ENCODE data around the gene DSTYK. TPM values are rescaled to one million over a fixed set of nuclear protein-coding genes. Genes with fewer than 3 reads are reported as not detected.

DSTYK gene
- total and polyA plus RNA-seq, 4 donors = 3.5 to 19.3 (median 7.1) TPM

DNA sequence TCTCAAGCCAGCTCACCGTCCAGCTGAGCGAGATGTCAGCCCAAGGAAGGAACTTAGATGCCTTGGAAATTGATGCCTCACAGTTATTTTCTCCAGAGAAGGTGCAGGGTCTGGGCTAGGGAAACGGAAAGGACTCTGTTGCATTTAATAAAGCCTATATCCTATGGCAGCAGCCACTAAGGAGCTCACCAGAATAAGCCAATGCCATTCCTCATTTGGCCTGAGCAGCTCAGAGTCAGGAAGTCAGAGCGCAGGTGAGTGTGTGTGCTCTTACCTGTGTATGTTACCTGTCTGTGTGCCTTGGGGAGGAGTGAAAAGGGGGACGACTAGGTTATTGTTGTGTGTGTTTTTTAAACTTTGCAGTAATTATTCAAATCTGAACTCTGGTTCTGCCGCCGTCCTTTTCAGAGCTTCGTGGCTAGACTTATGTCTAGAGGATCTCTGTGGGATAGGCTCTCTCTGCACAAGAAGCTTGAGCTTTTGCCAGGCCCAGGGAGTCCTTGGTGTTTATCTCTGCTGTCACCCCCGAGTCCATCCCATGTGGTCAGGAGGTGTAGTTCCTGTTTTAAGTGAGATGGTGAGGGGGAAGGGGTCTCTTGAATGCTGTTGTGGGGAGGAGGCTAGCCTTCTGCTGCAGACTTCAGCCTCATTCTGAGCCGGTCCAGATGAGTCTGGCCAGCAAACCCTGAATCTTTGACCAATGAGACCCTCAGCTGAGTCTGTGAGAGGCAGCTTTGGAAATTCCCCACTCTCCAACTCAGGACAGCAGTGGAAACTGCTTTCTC lies 18.6 kb upstream of the DSTYK start:
- peak in 2 of 3 donors; percentile 30 to 38 for DNase-seq

GRCh38 chr1:205229399-205229871 lies 17.9 kb upstream of the DSTYK start:
- H3K27ac ChIP-seq (ENCODE audit: low read depth in 1 of 2, low read length in 1 of 2) = no peak overlapping the region
- peak; percentile 71 to 77 (median 71) for DNase-seq

More for the DNA sequence above, 18.6 kb upstream of the DSTYK start:
- WGBS, 2 donors = 38 to 41% methylated on average over 10 of the region's 10 CpGs
- Histone ChIP-seq H3K9ac (ENCODE audit: insufficient read depth in 1 of 2, low read length in 2 of 2) (no peak overlapping the region), H3K4me3 (no peak overlapping the region), H3K27ac (ENCODE audit: low read depth in 1 of 2, low read length in 1 of 2) (no peak overlapping the region), H3K36me3 (ENCODE audit: control insufficient read depth in 4 of 4, insufficient read depth in 4 of 4, low read length in 4 of 4) (no peaks in the 10 kb centered on the region), H3K27me3 (ENCODE audit: control insufficient read depth in 3 of 3, insufficient read depth in 3 of 3, low read length in 2 of 3) (no peaks in the 10 kb centered on the region), H3K4me1 (ENCODE audit: control insufficient read depth in 5 of 5, insufficient read depth in 5 of 5, low read length in 5 of 5) (peaks cover 0 to 38% (median 7%) of the 10 kb centered on the region in 5 donors), H3K9me3 (ENCODE audit: control insufficient read depth in 4 of 4, insufficient read depth in 3 of 4, low read length in 3 of 4) (no peaks in the 10 kb centered on the region)
- no peak for ATAC-seq (ENCODE audit: insufficient read depth, low FRiP score)
- TF ChIP-seq, protein P1, sequence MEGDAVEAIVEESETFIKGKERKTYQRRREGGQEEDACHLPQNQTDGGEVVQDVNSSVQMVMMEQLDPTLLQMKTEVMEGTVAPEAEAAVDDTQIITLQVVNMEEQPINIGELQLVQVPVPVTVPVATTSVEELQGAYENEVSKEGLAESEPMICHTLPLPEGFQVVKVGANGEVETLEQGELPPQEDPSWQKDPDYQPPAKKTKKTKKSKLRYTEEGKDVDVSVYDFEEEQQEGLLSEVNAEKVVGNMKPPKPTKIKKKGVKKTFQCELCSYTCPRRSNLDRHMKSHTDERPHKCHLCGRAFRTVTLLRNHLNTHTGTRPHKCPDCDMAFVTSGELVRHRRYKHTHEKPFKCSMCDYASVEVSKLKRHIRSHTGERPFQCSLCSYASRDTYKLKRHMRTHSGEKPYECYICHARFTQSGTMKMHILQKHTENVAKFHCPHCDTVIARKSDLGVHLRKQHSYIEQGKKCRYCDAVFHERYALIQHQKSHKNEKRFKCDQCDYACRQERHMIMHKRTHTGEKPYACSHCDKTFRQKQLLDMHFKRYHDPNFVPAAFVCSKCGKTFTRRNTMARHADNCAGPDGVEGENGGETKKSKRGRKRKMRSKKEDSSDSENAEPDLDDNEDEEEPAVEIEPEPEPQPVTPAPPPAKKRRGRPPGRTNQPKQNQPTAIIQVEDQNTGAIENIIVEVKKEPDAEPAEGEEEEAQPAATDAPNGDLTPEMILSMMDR (IDR thresholded peaks at IDR 0.05; ENCODE audit: control extremely low read depth, extremely low read depth) = no peak

DNA sequence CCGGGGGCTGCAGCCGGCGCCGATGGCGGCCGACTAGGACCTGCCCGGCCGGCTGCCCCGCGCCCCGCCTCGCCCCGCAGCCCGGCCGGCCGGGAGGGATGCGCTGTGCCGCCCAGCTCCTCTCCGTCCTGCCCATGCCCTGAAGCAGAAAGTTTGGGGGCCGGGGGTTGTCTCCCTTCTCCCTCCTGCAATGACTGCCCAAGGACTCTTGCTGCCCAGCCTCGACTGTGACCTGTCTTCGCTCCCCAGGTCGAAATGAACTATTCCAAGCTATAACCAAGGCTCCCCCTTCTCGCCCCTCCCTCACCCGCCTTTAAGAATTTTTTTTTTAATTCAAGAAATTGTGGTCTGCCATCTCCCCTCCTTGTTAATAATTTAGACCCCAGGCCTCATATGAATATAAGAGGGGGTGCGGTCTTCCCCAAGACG lies 16.6 kb upstream of the DSTYK start:
- Histone ChIP-seq H3K4me3 (peak overlapping the region; percentile 51), H3K36me3 (ENCODE audit: control insufficient read depth in 4 of 4, insufficient read depth in 4 of 4, low read length in 4 of 4) (no peaks in the 10 kb centered on the region), H3K9ac (ENCODE audit: insufficient read depth in 1 of 2, low read length in 2 of 2) (no peak overlapping the region), H3K9me3 (ENCODE audit: control insufficient read depth in 4 of 4, insufficient read depth in 3 of 4, low read length in 3 of 4) (no peaks in the 10 kb centered on the region), H3K27me3 (ENCODE audit: control insufficient read depth in 3 of 3, insufficient read depth in 3 of 3, low read length in 2 of 3) (no peaks in the 10 kb centered on the region), H3K4me1 (ENCODE audit: control insufficient read depth in 5 of 5, insufficient read depth in 5 of 5, low read length in 5 of 5) (peaks cover 0 to 30% (median 7%) of the 10 kb centered on the region in 5 donors), H3K27ac (ENCODE audit: low read depth in 1 of 2, low read length in 1 of 2) (no peak overlapping the region)
- 0% methylated on average over 21 to 27 of the region's 27 CpGs for WGBS, 2 donors
- TF ChIP-seq, protein P1 (IDR thresholded peaks at IDR 0.05; ENCODE audit: control extremely low read depth, extremely low read depth) = no peak
- DNase-seq = peak in 1 of 3 donors; percentile 32
- no peak for ATAC-seq (ENCODE audit: insufficient read depth, low FRiP score)

More at GRCh38 chr1:205229399-205229871, 17.9 kb upstream of the DSTYK start:
- Histone ChIP-seq H3K27me3 (ENCODE audit: control insufficient read depth in 3 of 3, insufficient read depth in 3 of 3, low read length in 2 of 3) (no peaks in the 10 kb centered on the region), H3K9ac (ENCODE audit: insufficient read depth in 1 of 2, low read length in 2 of 2) (no peak overlapping the region), H3K9me3 (ENCODE audit: control insufficient read depth in 4 of 4, insufficient read depth in 3 of 4, low read length in 3 of 4) (no peaks in the 10 kb centered on the region), H3K4me1 (ENCODE audit: control insufficient read depth in 5 of 5, insufficient read depth in 5 of 5, low read length in 5 of 5) (peaks cover 0 to 32% (median 7%) of the 10 kb centered on the region in 5 donors), H3K4me3 (no peak overlapping the region), H3K36me3 (ENCODE audit: control insufficient read depth in 4 of 4, insufficient read depth in 4 of 4, low read length in 4 of 4) (no peaks in the 10 kb centered on the region)
- TF ChIP-seq, protein P1 (IDR thresholded peaks at IDR 0.05; ENCODE audit: control extremely low read depth, extremely low read depth) = no peak
- WGBS, 2 donors = 7 to 11% methylated on average over 13 to 14 of the region's 15 CpGs
- peak; percentile 48 for ATAC-seq (ENCODE audit: insufficient read depth, low FRiP score)

All from lung (tissue), 12 donors.